ENCODE data around the gene RNF224.
A peak's percentile ranks its signal among the peaks of the same experiment; 100 is the strongest.
"Not testable (repeated sequence)": the region's sequence is repeated elsewhere in the genome, so short reads cannot be mapped to it uniquely, and the experiment has no call there.

The RNF224 gene

GRCh38 chr9:137240841-137241489 is 13.7 kb downstream of the RNF224 start, which contains the start of gene TUBB4B:
Gene TUBB4B, plus strand, starts transcription at chr9:137241287. Its CDS starts 74 bp downstream, at chr9:137241361.
- peak; percentile 96 to 99 for DNase-seq (ENCODE audit: low read depth in 2 of 2)

DNA sequence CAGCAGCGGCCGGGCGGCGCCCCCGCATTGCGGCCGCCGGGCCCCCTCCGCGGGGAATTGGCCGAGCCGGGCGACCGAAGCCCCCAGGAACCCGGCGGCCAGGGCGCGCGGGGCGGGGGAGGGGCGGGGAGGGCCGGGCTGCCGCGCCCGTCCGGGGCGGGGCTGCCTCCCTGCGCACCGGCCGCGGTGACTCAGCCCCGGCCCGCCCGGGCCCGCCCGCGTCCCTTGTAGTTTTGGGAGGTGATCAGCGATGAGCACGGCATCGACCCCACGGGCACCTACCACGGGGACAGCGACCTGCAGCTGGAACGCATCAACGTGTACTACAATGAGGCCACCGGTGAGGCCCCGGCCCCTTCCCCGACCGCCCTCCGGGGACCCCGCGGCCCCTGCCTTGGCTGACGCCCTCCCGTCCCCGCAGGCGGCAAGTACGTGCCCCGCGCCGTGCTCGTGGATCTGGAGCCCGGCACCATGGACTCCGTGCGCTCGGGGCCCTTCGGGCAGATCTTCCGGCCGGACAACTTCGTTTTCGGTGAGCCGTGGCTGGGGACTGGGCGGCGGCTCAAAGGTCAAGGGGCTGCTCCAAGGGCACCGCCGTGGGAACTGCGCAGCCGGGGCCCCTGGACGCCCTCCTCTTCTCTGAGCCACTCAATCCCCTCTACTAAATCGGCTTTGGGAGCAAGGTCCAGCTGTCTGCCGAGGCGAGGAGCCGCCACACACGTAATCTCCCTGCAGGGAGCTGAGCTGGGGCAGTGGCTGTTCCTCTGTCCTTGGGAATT is 14.4 kb downstream of the RNF224 start:
- DNase-seq (ENCODE audit: low read depth in 2 of 2): peak; percentile 44 to 76

GRCh38 chr9:137242269-137243203 is 15.2 kb downstream of the RNF224 start:
- no peak for DNase-seq (ENCODE audit: low read depth in 2 of 2)

- DNase-seq (ENCODE audit: low read depth in 2 of 2): not testable (repeated sequence)
These were observed 15.9 kb downstream of the RNF224 start for GRCh38 chr9:137243266-137243625.

- DNase-seq (ENCODE audit: low read depth in 2 of 2): no peak
These were observed 16.6 kb downstream of the RNF224 start for GRCh38 chr9:137243626-137244485.

GRCh38 chr9:137244486-137245449 is 17.5 kb downstream of the RNF224 start:
- DNase-seq (ENCODE audit: low read depth in 2 of 2): no peak

- DNase-seq (ENCODE audit: low read depth in 2 of 2): no peak
These were observed 18.4 kb downstream of the RNF224 start for GRCh38 chr9:137245450-137246421.

DNA sequence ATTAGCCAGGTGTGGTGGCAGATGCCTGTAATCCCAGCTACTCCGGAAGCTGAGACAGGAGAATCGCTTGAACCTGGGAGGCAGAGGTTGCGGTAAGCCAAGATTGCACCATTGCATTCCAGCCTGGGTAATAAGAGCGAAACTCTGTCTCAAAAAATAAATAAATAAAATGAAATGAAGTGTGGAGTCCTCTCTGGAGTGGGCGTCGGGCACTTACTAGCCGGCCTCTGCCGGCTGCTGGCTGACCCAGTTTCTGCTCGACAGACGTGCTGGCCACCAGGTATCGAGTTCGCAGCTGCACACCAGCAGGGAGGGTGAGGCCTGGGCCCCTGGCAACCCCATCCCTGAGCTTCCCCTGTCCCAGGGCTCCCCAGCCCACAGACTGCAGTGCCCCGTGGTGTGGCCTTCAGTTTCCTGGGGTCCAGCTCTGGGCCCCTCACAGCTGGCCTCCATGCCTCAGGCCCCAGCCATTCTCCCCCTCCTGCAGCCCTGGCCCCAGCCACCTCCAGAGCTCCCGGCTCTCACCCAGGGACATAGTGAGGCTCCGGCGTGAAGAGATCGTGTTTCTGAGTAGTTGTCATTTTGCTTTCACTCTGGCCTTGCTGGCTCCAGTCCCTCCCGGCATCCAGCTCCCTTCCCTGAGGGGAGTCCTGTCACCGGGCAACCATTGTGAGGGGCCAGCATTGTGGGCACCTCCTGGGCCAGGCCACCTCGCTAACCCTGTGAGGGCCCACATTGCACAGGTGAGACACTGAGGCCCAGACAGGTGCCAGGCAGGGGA is 20.0 kb downstream of the RNF224 start:
- no peak for DNase-seq (ENCODE audit: low read depth in 2 of 2)

- no peak for DNase-seq (ENCODE audit: low read depth in 2 of 2)
These were observed 20.5 kb downstream of the RNF224 start for GRCh38 chr9:137247916-137248175.

DNA sequence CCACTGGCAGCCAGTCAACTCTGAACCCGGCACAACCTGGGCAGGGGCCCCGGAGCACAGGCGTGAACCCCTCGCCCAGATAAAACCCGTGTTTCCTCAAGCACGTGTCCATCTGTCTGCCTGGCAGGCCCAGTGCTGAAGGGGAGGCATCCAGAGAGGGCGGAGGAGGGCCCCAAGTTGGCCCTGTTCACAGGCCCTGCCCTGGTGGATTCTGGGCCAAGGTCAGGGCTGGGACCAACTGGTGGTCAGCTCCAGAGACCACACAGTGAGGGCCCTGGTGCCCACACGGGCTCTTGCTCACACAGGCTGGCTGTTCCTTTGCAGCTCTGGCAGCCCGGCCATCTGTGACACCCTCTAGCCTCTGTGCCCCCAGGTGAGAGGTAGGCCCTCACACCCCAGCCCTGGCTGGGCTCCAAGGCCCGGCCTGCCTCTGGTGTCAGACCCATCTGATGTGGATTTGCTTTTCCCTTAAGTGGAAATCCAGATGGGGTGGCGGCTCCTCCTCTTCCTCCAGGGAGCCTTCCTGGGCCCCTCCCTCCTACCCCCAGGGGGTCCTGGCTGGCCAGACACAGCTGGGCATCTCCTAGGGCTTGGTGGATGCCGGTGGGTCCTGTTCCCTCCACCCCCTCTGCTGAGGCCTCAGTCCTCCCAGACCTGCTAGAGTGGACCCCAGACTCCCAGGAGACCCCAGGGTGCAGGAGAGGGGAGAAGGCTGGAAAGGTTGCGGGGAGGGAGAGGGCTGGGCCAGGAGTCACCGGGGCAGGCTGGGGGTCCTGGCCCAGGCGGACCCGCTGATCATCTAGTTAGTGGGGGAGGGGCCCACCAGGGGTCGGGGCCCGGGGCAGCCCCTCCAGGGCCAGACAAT is 23.3 kb downstream of the RNF224 start:
- no peak for DNase-seq (ENCODE audit: low read depth in 2 of 2)

DNA sequence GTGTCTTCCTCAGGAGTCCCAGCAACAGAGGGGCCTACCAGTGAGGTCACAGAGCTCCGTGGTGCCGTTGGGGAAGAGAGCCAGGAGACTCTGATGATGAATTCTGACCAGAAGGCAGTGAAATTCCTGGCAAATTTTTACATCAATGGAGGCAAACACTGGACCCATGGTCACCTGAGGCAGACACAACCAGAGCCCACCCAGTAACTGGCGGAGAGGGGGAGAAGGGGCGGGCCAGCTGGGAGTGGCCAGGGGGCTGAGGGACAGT is 23.8 kb downstream of the RNF224 start, which contains the start of gene STPG3:
STPG3 (plus strand) TSS at position 93 of the 268 bp plus-strand sequence; CDS start at position 94, 1 bp downstream.
- no peak for DNase-seq (ENCODE audit: low read depth in 2 of 2)

- no peak for DNase-seq (ENCODE audit: low read depth in 2 of 2)
These were observed 24.4 kb downstream of the RNF224 start for GRCh38 chr9:137251490-137252268.

GRCh38 chr9:137252555-137253506 is 25.5 kb downstream of the RNF224 start:
- no peak for DNase-seq (ENCODE audit: low read depth in 2 of 2)

- no peak for DNase-seq (ENCODE audit: low read depth in 2 of 2)
These were observed 26.7 kb downstream of the RNF224 start for GRCh38 chr9:137253717-137254623.

All from stimulated activated CD8-positive, alpha-beta memory T cell treated with anti-CD3 and anti-CD28 coated beads, Interleukin-7, amount 100 ng/mL, for 4 hours (primary cell).